Measurements from ENCODE around the gene PTPRCAP. TPM values are rescaled to one million over a fixed set of nuclear protein-coding genes. Genes with fewer than 3 reads are reported as not detected.

The PTPRCAP gene
- total RNA-seq, 5 donors from 2014 or later (not counting 1 experiment from before 2014, with no cell fraction given), result 192 to 282 (median 256) TPM

GRCh38 chr11:67435727-67436458 lies 1.6 kb downstream of the PTPRCAP start:
- H3K9me3 Mint-ChIP-seq, result no peaks in the 10 kb centered on the region
- H3K36me3 Mint-ChIP-seq, result peaks cover 12% of the 10 kb centered on the region
- CTCF ChIA-PET, result interaction anchor here in 1 of 2 donors (0.6 to 2.0 kb wide), 2 partner anchors 15 to 32 kb away, joined by 7 to 9 read pairs; no protein-coding TSS in a partner anchor
- POLR2A ChIA-PET, result interaction anchor here in 1 of 2 donors (1.1 kb wide), 1 partner anchor 32 kb away, joined by 4 read pairs; no protein-coding TSS in a partner anchor
- no peak for ATAC-seq (replicated peaks in 1 of 4)
- no peaks in the 10 kb centered on the region for H3K27me3 ChIP-seq (replicated peaks in 1 of 2; ENCODE audit: control insufficient read depth in 2 of 2, extremely low read depth in 1 of 2, insufficient read depth in 2 of 2, low read length in 1 of 2)
- no peaks in the 10 kb centered on the region for H3K27me3 Mint-ChIP-seq
- peaks cover 62 to 76% (median 64%) of the 10 kb centered on the region in 3 donors for H3K4me1 Mint-ChIP-seq
- H3K9me3 ChIP-seq, result no peaks in the 10 kb centered on the region
- peaks cover 38 to 89% of the 10 kb centered on the region in 2 experiments for H3K4me1 ChIP-seq (ENCODE audit: control insufficient read depth in 1 of 2, extremely low read depth in 1 of 2, insufficient read depth in 2 of 2, low read length in 2 of 2)
- H3K36me3 ChIP-seq (ENCODE audit: control insufficient read depth in 2 of 2, extremely low read depth in 1 of 2, insufficient read depth in 1 of 2, low read length in 1 of 2), result peaks cover 17 to 54% of the 10 kb centered on the region in 2 donors
- peak in 2 of 35 experiments; percentile 13 to 23 for DNase-seq
- 23% methylated on average over 38 of the region's 38 CpGs for WGBS (ENCODE audit: insufficient coverage)
- peak overlapping the region; percentile 52 for H3K27ac ChIP-seq (ENCODE audit: low read length)
- peak overlapping the region; percentile 91 to 99 (median 92) for H3K4me3 Mint-ChIP-seq
- peak overlapping the region; percentile 91 to 95 for H3K27ac Mint-ChIP-seq
- H3K4me3 ChIP-seq (ENCODE audit: control insufficient read depth in 1 of 2, extremely low read depth in 1 of 2, low read length in 1 of 2), result peak overlapping the region; percentile 60 to 77

GRCh38 chr11:67435031-67435726 lies 2.3 kb downstream of the PTPRCAP start:
- H3K27me3 ChIP-seq (replicated peaks in 1 of 2; ENCODE audit: control insufficient read depth in 2 of 2, extremely low read depth in 1 of 2, insufficient read depth in 2 of 2, low read length in 1 of 2), result no peaks in the 10 kb centered on the region
- 26% methylated on average over 15 of the region's 26 CpGs for WGBS (ENCODE audit: insufficient coverage)
- peak overlapping the region; percentile 52 for H3K27ac ChIP-seq (ENCODE audit: low read length)
- ChIA-PET POLR2A (no interaction called here), CTCF (no interaction called here)
- H3K9me3 ChIP-seq, result no peaks in the 10 kb centered on the region
- Mint-ChIP-seq H3K4me3 (peak overlapping the region; percentile 91 to 99 (median 92)), H3K4me1 (peaks cover 60 to 74% (median 64%) of the 10 kb centered on the region in 3 donors), H3K9me3 (no peaks in the 10 kb centered on the region), H3K27ac (peak overlapping the region; percentile 90 to 95), H3K27me3 (no peaks in the 10 kb centered on the region), H3K36me3 (peaks cover 12% of the 10 kb centered on the region)
- peaks cover 20 to 57% of the 10 kb centered on the region in 2 donors for H3K36me3 ChIP-seq (ENCODE audit: control insufficient read depth in 2 of 2, extremely low read depth in 1 of 2, insufficient read depth in 1 of 2, low read length in 1 of 2)
- ATAC-seq (replicated peaks in 1 of 4), result no peak
- peak in 5 of 35 experiments; percentile 16 to 33 (median 21) for DNase-seq
- peak overlapping the region; percentile 60 to 77 for H3K4me3 ChIP-seq (ENCODE audit: control insufficient read depth in 1 of 2, extremely low read depth in 1 of 2, low read length in 1 of 2)
- peaks cover 31 to 89% of the 10 kb centered on the region in 2 experiments for H3K4me1 ChIP-seq (ENCODE audit: control insufficient read depth in 1 of 2, extremely low read depth in 1 of 2, insufficient read depth in 2 of 2, low read length in 2 of 2)

GRCh38 chr11:67434395-67434881 lies 3.0 kb downstream of the PTPRCAP start:
- POLR2A ChIA-PET, result no interaction called here
- WGBS (ENCODE audit: insufficient coverage), result 34% methylated on average over 15 of the region's 23 CpGs
- H3K4me3 ChIP-seq (ENCODE audit: control insufficient read depth in 1 of 2, extremely low read depth in 1 of 2, low read length in 1 of 2), result peak overlapping the region; percentile 49 to 77
- peaks cover 28 to 87% of the 10 kb centered on the region in 2 experiments for H3K4me1 ChIP-seq (ENCODE audit: control insufficient read depth in 1 of 2, extremely low read depth in 1 of 2, insufficient read depth in 2 of 2, low read length in 2 of 2)
- Mint-ChIP-seq H3K4me1 (peaks cover 57 to 71% (median 59%) of the 10 kb centered on the region in 3 donors), H3K36me3 (peaks cover 12% of the 10 kb centered on the region), H3K4me3 (peak overlapping the region; percentile 47 to 99 (median 66)), H3K27me3 (no peaks in the 10 kb centered on the region), H3K9me3 (no peaks in the 10 kb centered on the region), H3K27ac (peak overlapping the region; percentile 85 to 89)
- peaks cover 20 to 57% of the 10 kb centered on the region in 2 donors for H3K36me3 ChIP-seq (ENCODE audit: control insufficient read depth in 2 of 2, extremely low read depth in 1 of 2, insufficient read depth in 1 of 2, low read length in 1 of 2)
- H3K27ac ChIP-seq (ENCODE audit: low read length), result peak overlapping the region; percentile 52
- CTCF ChIA-PET, result no interaction called here
- peak in 5 of 35 experiments; percentile 18 to 45 (median 28) for DNase-seq
- no peak for ATAC-seq (replicated peaks in 1 of 4)
- no peaks in the 10 kb centered on the region for H3K27me3 ChIP-seq (replicated peaks in 1 of 2; ENCODE audit: control insufficient read depth in 2 of 2, extremely low read depth in 1 of 2, insufficient read depth in 2 of 2, low read length in 1 of 2)
- no peaks in the 10 kb centered on the region for H3K9me3 ChIP-seq

- H3K4me3 ChIP-seq (ENCODE audit: control insufficient read depth in 1 of 2, extremely low read depth in 1 of 2, low read length in 1 of 2), result peak overlapping the region; percentile 29 to 77
- peak overlapping the region; percentile 47 to 99 (median 66) for H3K4me3 Mint-ChIP-seq
These were observed 3.7 kb downstream of the PTPRCAP start for GRCh38 chr11:67433536-67434394.

GRCh38 chr11:67432655-67433349 lies 4.7 kb downstream of the PTPRCAP start:
- WGBS (ENCODE audit: insufficient coverage), result 89% methylated on average over 9 of the region's 22 CpGs
- Histone ChIP-seq H3K4me3 (ENCODE audit: control insufficient read depth in 1 of 2, extremely low read depth in 1 of 2, low read length in 1 of 2) (no peak overlapping the region), H3K9me3 (no peaks in the 10 kb centered on the region), H3K4me1 (ENCODE audit: control insufficient read depth in 1 of 2, extremely low read depth in 1 of 2, insufficient read depth in 2 of 2, low read length in 2 of 2) (peaks cover 27 to 83% of the 10 kb centered on the region in 2 experiments), H3K27ac (ENCODE audit: low read length) (peak overlapping the region; percentile 52), H3K27me3 (replicated peaks in 1 of 2; ENCODE audit: control insufficient read depth in 2 of 2, extremely low read depth in 1 of 2, insufficient read depth in 2 of 2, low read length in 1 of 2) (no peaks in the 10 kb centered on the region), H3K36me3 (ENCODE audit: control insufficient read depth in 2 of 2, extremely low read depth in 1 of 2, insufficient read depth in 1 of 2, low read length in 1 of 2) (peaks cover 20 to 57% of the 10 kb centered on the region in 2 donors)
- DNase-seq (no peak), ATAC-seq (replicated peaks in 1 of 4) (no peak)
- Mint-ChIP-seq H3K27me3 (no peaks in the 10 kb centered on the region), H3K9me3 (no peaks in the 10 kb centered on the region), H3K4me3 (peak overlapping the region in 2 of 3 donors; percentile 34 to 99), H3K27ac (peak overlapping the region; percentile 85 to 89), H3K36me3 (peaks cover 12% of the 10 kb centered on the region), H3K4me1 (peaks cover 55 to 74% (median 58%) of the 10 kb centered on the region in 3 donors)
- ChIA-PET CTCF (interaction anchor here (0.6 to 1.1 kb wide), 3 partner anchors 10 to 359 kb away, joined by 3 to 5 read pairs (median 3); partner anchors contain the start of gene CORO1B (in 1 of the 2)), POLR2A (no interaction called here)

More at GRCh38 chr11:67433536-67434394, 3.7 kb downstream of the PTPRCAP start:
- Histone ChIP-seq H3K4me1 (ENCODE audit: control insufficient read depth in 1 of 2, extremely low read depth in 1 of 2, insufficient read depth in 2 of 2, low read length in 2 of 2) (peaks cover 26 to 87% of the 10 kb centered on the region in 2 experiments), H3K36me3 (ENCODE audit: control insufficient read depth in 2 of 2, extremely low read depth in 1 of 2, insufficient read depth in 1 of 2, low read length in 1 of 2) (peaks cover 20 to 57% of the 10 kb centered on the region in 2 donors), H3K9me3 (no peaks in the 10 kb centered on the region), H3K27ac (ENCODE audit: low read length) (peak overlapping the region; percentile 52), H3K27me3 (replicated peaks in 1 of 2; ENCODE audit: control insufficient read depth in 2 of 2, extremely low read depth in 1 of 2, insufficient read depth in 2 of 2, low read length in 1 of 2) (no peaks in the 10 kb centered on the region)
- POLR2A ChIA-PET, result no interaction called here
- peak overlapping the region; percentile 85 to 89 for H3K27ac Mint-ChIP-seq
- ATAC-seq (replicated peaks in 1 of 4) (no peak), DNase-seq (peak in 3 of 35 experiments; percentile 13 to 45 (median 20))
- H3K9me3 Mint-ChIP-seq, result no peaks in the 10 kb centered on the region
- CTCF ChIA-PET, result interaction anchor here (0.6 to 1.1 kb wide), 2 partner anchors 17 to 360 kb away, joined by 3 to 5 read pairs; no protein-coding TSS in a partner anchor
- 50% methylated on average over 11 of the region's 22 CpGs for WGBS (ENCODE audit: insufficient coverage)
- peaks cover 53 to 71% (median 57%) of the 10 kb centered on the region in 3 donors for H3K4me1 Mint-ChIP-seq
- peaks cover 12% of the 10 kb centered on the region for H3K36me3 Mint-ChIP-seq
- H3K27me3 Mint-ChIP-seq, result no peaks in the 10 kb centered on the region

Measured in T-cell (primary cell).